ENCODE results near the gene HNRNPC.

HNRNPC gene

GRCh38 chr14:21208554-21208953 is 60.7 kb downstream of the HNRNPC start:
- no peak for DNase-seq

DNA sequence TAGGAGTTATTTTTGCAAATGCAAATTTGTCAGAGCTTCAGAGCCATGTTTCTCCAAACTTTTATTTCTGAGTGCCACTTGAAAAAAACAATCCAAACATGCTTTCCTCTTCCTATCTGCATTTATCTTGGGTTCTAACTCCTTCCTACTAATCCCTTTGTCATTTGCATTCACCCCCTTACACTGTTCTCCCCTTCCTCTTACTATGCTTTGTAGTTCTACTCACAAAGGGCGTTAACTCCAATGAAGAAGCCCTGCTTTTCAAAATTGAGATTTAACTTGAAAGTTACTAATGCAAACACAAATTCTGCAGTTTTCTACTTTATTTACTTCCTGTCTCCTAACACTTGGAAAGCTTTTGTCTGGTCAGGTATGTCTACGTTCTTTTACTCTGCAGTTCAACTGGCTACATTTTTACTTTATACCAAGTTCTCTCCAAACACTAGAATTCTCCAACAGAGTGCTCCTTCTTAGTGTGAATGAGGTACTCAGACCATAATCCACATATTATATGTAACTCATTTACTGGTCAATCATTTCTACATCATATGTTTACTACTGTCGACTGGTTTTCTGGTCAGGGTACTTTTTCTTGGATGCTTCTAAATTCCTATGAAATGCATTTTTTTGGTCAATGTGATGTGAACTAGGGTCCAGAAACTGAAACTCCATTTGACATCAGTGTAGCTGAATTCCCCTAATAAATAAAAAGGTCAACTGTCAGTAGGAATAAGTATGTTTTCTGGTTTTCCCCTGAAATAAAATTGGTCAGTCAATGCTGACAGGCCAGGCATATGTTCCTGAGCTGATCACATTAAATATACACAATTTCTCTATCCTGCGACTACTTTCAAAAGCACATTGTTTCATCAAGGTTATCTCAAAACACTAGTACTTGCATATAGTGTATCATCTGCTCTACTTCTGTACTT is 62.2 kb downstream of the HNRNPC start:
- DNase-seq: no peak

- no peak for DNase-seq
Observed at GRCh38 chr14:21205678-21206581, 63.3 kb downstream of the HNRNPC start.

GRCh38 chr14:21205026-21205677 is 64.1 kb downstream of the HNRNPC start:
- no peak for DNase-seq

DNA sequence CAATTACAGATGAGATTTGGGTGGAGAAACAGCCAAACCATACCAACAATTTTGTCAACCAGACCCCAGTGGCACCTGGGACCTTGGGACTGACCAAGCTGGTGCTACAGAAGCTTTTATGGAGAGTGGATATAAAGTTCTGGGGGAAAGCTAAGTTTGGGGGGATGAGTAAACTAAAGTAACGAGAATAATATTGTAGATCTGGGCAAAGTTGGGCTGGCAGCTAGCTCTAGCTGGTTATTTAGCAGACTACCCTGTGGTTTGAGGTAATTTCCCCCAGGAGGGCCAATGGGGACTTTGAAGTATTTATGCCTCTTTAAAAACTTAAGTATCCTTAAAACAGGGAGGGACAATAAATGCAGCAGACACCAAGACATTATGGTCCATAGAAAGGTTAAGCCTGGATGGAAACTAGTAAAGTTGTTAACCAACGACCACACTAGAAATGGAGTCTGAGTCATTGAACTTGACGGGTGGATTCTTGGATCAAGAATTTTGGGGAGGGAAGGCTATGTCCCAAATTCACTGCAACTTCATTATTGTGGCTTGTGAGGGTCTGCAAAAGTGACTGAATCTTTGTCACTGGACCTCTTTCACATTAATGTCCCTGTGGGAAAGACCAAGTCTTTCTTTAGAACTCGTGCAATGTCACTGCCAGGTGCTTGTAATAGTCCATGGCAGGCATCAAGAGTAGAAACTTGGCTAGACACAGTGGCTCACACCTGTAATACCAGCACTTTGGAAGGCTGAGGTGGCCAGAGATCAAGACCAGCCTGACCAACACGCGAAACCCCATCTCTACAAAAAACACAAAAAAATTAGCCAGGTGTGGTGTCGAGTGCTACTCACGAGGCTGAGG is 64.8 kb downstream of the HNRNPC start:
- DNase-seq: no peak

DNA sequence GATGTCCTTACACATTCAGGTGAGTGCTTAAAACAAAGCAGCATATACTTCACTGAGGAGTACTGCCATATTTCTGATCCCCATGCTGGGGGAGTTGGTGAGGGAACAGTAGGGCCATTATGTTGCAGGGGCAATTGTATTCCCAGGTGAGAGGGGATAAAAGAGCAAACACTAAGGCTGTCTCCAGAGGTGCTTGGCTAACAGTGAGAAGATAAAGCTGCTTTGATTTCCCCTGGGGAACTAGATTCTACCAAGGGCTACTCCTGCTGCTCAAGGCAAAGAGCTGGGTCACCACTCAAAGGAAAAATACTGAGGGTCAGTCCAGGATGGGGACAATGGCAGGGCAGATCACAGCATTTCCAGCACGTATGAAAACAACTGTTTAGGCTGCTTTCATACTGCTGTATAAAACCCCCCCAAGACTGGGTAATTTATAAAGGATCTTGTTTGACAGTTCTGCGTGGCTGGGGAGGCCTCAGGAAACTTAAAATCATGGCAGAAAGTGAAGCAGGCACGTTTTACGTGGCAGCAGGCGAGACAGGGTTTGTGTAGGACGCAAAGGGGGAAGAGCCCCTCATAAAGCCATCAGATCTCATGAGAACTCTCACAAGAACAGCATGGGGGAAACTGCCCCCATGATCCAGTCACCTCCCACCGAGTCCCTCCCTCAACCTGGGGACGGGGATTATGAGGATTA is 65.6 kb downstream of the HNRNPC start:
- no peak for DNase-seq

- no peak for DNase-seq
Observed at GRCh38 chr14:21202463-21203358, 66.5 kb downstream of the HNRNPC start.

GRCh38 chr14:21201732-21202462 is 67.3 kb downstream of the HNRNPC start:
- DNase-seq: no peak

DNA sequence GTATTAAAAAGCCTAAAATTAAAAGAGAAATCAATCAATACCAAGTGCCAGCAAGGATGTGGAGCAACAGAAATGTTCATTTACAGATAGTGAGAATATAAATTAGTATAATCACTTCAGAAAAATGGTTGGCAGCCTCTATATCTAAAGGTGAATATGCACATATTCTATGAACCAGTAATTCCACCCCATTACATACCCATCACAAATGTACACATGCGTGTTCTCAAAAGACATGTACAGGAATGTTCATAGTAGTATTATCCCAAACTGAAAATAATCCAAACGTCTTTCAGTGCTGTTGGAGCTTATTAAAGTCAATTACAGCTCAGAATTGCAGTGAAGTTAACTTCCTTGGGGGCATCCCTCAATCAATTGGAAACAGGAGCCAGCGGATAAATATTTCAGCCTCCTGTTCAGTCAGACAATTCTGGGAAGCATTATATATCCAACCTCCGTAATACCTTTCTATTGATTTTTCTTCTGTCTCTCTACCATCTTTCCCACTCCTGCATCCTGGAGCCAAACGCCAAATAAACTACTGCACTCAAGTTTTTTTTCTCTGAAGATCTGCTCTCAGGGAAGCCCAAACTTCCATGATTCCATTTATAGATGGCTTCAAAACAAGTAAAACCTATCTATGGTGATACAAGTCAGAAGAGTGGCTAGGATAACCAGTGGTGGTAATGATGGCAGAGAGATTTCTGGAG is 68.3 kb downstream of the HNRNPC start:
- DNase-seq: no peak

DNA sequence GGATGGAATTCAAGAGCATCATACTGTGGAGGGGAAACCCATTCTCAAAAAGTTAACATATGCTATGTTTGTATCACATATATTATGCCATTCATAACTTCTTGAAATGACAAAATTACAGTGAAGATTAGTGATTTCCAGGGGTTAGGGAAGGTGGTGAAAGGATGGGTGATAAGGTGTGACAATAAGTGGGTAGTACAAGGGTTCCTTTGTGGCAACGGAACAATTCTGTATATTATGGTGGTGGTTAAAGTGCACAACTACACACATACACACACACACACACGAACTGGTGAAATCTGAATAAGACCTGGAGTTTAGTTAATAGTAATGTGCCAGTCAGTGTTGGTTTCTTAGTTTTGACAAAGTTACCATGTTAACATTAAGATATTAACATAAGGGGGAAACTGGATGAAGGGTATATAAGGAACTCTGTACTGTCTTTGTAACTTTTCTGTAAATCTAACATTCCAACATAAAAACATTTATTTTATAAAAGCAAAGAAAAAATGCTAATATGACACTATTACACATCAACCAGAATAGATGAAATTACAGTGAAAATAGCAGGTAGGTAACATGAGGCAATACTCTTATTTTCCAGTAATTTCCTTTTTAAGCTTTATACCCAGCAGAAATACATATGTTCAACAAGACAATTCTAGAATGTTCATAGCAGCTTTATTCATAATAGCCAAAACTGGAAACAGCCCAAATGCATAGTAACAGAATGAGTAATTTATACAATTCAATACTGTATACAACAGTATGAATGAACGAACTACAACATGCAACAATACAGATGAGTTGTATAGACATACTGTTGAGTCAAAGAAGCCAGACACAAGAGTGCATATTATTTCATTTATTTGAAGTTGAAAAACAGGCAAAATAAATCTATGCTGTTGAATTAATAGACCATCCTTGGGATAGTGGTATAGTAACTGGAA is 69.4 kb downstream of the HNRNPC start:
- no peak for DNase-seq

DNA sequence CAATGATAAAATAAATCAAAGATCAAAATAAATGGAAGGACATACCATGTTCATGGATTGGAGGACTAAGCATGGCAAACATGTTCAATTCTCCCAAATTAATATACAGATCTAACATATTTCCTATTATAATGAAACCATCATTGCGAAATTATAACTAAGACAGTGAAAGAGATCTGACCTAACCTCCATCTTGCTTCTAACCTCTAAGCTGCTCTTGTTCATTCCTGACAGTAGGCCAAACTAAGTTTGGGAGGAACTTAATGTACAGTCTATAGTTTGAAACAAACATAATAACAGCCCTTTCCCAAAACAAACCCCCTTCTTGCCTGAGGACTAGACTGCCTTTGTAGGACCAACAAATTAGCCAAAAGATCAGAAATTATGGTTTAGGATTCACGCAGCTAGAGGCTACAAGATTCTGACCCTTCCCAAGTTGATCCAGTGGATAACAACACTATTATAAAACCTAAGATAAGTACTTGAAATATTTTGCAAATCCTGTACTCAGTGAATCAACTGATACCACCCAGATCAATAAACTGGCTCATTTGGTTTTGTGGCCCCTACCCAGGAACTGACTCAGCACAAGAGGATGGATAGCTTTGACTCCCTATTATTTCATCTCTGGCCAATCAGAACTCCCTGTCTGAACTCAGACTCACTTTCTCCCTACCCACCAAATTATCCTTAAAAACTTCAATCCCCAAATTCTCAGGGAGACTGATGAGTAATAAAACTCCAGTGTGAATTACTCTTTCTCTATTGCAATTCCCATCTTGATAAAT is 71.6 kb downstream of the HNRNPC start:
- no peak for DNase-seq

GRCh38 chr14:21194597-21194996 is 74.6 kb downstream of the HNRNPC start:
- no peak for DNase-seq

DNA sequence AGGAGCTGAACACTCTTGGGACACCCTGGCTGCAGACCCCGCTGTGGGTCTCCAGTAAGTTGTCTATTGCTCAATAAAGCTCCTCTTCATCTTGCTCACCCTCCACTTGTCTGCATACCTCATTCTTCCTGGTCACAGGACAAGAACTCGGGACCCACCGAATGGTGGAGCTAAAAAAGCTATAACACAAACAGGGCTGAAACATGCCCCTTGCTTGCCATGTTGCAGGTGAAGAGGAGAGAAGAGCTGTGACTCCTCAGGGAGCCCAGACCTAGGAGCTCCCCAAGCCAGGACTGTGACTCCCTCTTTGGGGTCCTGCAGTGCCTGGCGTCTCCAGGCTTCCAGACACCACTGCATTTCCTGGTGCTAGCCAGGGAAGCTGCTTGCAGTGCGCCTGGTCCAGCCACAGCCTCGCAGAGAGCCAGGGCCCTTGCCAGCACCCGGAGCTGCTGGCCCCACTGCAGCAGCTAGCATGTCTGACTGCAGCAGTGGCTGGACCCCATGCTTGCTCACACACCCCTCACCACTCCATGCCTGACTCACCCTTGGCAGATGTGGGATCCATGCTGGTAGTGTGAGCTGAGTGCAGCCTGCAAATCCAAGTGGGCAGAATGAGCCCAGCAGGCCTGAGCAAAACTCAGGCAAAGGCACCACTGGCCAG is 76.2 kb downstream of the HNRNPC start:
- no peak for DNase-seq

GRCh38 chr14:21192447-21192822 is 76.8 kb downstream of the HNRNPC start:
- DNase-seq: no peak

DNA sequence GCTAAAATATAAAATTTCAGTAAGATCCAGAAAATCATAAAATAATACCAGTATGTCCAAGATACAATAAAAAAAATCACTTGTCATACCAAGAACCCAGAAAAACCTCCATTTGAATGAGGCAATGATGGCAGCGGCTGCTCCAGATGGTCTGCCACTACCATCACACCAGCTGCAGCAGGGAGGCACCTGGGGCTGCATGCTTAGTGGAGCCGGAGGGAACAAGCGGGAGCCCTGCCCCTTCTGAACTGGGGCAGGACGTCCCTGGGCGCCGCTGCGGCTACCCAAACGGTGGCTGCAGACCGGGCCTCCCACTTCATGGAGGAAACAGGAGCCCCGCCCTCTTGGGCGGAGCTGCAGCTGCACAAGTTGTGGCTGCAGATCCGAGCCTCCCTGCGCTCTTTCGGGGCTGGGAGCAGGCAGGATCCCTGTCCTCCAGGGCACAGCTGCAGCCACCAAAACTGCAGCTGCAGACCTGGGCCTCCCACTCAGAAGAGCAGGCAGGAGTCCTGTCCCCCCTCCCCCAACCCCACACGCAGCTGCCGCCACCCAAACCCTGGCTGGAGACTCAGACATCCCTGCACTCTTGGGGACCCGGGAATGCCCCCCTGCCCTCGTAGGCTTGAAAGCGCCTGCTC is 77.3 kb downstream of the HNRNPC start:
- peak; percentile 56 for DNase-seq

- no peak for DNase-seq
Observed at GRCh38 chr14:21191261-21191808, 77.9 kb downstream of the HNRNPC start.
